Measurements from ENCODE around the gene EIF4G3.
"Not testable (repeated sequence)": the region's sequence is repeated elsewhere in the genome, so short reads cannot be mapped to it uniquely, and the experiment has no call there.

The EIF4G3 gene

DNA sequence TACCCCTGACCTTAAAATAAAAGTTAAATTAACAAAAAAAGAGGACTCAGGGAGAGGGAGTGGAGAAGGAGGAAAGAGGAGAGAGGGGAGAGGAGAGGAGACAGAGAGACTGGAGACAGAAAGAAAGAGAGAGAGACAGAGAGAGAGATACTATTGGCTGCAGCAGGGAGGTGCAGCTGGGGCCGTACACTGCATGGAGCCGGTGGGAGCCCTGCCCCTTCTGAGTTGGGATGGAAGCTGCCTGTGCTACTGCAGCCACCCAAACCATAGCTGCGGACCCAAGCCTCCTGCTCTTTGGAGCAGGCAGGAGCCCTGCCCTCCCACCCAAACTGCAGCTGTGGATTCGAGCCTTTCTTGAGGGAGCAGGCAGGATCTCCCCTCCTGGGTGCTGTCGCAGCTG is 356.9 kb downstream of the EIF4G3 start:
- DNase-seq (ENCODE audit: low spot score) = no peak

DNA sequence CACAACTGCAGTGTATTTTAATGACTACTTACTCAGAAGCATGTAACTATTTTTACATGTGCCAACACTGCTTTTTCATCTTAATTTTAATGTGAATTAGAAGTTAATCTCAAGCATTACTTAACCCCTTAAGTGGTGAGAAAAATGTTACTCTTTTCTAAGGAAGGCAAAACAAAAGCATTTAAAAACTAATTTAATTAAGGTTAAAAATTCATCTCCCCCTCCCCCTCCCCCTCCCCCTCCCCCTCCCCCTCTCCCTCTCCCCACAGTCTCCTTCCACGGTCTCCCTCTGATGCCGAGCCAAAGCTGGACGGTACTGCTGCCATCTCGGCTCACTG is 362.2 kb downstream of the EIF4G3 start:
- DNase-seq (ENCODE audit: low spot score) = no peak

DNA sequence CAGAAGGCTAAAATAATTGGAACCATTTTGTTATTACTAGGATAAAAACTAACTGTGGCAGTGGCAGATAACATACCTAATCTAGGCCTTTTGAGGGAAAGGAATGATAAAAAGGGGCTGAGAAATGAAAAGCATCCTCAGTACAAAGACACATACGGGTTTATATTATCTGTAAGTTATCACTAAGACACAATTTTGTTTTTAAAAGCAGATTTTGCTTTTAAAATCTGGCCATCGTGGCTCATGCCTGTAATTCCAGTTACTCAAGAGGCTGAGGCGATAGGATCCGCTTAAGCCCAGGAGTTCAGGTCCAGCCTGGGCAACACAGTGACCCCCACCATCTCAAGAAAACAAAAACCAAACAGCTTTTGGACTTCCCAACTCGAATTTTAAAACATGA is 364.8 kb downstream of the EIF4G3 start:
- no peak for DNase-seq (ENCODE audit: low spot score)

DNA sequence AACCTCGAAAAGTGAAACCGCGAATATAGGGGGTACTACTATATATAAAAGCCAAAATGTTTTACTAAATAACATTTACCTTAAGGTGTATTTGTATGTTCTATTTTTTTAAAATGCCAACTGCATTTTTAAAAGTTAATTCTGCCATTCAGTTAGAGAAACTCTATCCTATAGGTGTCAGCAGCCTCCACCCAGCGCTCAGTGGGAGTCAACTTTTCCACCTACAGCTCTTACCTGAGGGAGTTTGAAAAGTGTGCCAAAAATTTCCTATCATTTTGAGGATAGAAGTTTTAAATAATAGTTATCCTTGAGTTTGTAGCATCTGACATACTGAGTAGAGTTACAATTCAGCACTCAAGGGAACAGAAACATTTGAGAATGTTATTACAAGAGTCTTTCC is 383.5 kb downstream of the EIF4G3 start:
- DNase-seq (ENCODE audit: low spot score) = no peak

DNA sequence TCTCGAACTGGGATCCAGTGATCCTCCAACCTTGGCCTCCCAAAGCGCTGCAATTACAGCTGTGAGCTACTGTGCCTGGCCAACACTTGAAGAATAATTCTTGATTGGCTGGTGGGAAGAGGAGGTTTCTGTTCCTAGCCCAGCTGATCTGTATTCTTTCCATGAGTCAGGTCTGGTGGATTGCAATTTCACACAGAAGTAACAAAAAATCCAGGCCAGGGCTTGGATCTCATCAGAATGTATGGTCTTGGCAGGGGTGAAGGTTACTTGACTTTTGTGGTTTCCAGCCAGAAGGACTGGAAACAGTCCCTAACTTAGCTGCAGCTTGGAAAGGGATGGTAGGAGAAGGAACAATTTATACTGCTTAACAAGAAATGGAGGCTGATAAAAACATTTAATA is 384.5 kb downstream of the EIF4G3 start:
- DNase-seq (ENCODE audit: low spot score) = no peak

DNA sequence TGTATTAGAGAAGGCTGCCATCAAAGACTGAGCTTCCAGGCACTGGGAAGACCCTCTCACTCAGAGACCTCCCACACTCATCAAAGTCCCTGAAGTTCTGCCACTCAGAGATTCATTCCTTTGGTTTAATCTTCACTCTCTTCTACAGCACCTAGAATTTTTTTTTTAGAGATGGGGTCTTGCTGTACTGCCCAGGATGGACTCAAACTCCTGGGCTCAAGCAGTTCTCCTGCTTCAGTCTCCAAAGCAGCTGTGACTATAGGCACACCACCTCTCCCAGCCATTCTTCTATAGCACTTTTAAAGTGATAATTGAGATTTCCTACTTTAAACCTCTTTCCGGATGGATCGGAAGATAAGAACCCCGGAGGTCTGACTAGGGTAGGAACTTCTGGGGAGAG is 385.9 kb downstream of the EIF4G3 start:
- DNase-seq (ENCODE audit: low spot score) = no peak

DNA sequence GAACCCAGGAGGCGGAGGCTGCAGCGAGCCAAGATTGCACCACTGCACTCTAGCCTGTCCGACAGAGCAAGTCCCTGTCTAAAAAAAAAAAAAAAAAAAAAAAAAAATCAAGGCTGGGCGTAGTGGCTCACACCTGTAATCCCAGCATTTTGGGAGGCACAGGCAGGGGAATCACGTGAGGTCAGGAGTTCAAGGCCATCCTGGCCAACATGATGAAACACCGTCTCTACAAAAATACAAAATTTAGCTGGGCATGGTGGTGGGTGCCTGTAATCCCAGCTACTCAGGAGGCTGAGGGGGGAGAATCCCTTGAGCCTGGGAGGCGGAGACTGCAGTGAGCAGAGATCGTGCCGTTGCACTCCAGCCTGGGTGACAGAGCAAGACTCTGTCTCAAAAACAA is 387.1 kb downstream of the EIF4G3 start:
- DNase-seq (ENCODE audit: low spot score) = not testable (repeated sequence)

DNA sequence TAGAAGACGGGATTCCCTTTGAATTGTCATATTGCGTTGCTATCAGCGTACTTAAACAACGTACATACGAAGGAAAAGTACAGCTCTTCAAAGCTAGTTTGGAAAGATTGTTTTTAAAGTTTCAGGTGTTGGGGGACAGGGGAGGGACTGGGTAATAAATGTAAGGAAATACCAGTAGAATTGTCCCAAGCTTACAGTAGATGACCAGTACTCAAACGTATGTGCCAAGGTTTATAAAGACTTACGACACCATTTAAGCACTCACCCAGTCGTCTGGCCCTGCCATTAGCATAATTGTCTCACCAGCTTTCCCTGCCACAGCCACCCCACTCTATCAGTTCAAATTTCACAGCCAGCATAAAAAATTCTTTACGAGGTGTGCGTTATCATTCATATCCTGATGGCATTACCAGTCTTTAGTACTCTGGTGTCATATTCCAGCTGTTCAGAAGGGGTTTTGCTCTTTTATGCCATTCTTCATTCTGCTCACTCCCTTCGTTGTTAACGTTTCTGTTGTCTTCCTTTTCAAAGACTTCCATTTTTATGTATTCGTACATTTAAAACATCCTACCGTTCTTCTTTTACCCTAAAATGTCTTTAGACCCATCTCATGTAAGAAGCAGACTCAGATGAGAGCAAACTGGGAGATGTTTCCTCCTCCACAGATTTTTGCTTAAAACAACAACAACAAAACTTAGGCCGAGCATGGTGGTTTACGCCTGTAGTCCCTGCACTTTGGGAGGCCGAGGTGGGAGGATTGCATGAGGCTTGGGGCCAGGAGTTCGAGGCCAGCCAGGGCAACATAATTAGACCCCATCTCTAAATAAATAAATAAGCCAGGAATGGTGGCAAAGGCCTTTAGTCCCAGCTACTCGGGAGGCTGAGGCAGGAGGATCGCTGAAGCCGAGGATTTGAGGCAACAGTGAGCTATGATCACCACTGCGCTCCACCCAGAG is 388.6 kb downstream of the EIF4G3 start:
- DNase-seq (ENCODE audit: low spot score) = no peak

DNA sequence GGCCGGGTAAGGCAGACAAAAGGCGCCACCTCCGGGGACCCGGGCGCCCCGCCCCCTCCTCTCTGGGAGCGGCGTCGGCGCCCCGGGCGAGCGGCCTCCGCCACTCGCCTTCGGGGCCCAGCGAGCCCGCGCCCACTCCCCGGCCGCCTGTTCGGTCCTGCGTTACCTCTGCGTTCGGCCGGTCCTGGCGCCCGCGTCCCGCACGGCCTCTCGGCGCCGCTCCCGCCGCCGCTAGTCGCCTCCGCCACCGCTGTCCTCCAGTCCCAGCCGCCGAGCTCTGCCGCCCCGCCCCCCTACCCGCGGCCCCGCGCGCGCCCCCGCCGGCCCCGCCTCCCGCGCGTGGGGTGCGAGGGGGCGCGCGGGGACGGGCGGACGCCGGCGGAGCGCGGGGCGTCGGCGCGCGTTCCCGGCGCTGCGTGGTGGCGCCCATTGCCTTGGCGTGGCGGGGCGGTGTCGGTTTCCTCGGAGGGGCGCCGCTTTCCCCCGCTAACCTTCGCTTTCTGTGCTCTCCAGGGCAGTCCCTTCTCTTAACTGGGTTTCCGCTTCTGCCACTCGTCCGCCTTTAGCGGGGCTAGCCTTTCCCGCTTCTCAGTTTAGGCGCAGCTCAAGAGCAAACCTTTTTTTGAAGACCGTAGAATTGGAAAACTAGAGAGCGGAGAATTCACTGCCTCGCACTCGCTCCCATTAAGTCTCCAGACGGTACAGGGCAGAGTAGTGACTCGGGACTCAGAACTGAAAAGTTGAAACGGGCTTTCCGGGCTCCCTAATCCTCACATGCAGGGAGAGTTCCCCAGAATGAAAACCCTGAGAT is 389.5 kb downstream of the EIF4G3 start, which contains the start of gene HP1BP3:
Gene HP1BP3, minus strand, starts transcription at position 279 of the 811 bp plus-strand sequence. CDS start 6,867 bp downstream, outside the sequence.
- DNase-seq (ENCODE audit: low spot score) = peak; percentile 91

DNA sequence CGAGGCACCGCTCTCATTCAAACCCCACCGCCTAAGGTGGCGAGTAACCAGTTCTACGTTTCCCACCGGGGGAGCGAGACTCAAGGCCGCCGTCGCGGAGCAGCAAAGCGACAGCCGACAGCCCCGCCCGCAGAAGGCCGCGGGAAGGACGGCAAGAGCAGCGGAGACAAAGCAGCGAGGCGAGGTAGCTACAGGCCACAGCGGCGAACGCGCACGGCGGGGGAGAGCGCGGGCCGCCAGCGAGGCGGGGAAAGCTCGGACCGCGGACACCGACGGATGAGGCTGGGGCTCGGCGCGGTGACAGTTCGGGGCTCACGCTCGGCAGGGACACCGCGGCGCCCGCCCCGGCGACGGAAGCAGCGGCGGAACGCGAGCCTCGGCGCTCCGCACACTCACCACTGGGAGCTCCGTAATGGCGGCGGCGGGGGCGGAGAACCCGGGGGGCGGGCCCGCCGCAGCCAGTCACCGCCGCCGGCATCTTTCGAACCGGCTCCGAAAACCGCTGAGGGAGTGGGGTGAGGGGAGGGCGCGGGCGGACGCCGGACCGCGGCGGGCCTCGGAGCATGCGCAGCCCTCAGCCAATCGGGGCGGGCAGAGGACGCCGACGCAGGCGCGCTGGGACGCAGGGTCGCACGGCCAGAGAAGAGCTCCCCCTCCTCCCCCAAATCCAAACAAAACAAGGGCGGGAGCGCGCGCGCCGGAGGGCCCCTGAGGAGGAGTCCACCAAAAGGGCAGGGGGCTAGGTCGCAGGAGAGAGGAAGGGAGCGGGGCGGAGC is 390.3 kb downstream of the EIF4G3 start:
- DNase-seq (ENCODE audit: low spot score) = peak; percentile 99

DNA sequence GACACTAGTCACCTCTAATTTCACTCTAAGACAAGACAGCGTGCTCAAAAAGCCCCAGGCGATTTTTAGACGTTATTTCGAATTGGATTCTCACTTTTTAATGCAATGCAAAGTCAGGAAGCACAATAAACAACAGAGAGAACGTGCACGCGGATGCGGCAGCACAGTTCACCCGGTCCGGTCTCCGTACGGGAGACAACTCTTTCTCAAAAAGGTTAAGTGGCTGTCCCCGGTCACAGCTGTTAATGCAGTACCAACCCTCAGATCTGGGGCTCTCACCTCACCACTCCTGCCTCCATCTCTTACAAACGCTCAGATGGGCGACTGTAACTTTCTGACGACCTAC is 390.8 kb downstream of the EIF4G3 start:
- DNase-seq (ENCODE audit: low spot score) = no peak

DNA sequence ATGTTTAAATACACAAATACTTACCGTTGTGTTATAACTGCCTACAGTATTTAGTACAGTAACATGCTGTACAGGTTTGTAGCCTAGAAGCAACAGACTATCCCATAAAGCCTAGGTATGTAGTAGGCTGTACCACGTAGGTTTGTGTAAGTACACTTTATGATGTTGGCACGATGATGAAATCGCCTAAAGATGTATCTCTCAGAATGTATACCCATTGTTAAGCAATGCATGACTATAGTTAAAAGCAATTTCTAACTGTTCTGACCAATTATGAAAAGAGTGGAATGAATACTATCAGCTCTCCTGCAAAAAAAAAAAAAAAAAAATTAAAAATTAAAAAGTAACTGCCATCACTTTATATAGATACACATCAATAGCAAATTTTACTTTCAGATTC is 401.0 kb downstream of the EIF4G3 start:
- DNase-seq (ENCODE audit: low spot score) = no peak

DNA sequence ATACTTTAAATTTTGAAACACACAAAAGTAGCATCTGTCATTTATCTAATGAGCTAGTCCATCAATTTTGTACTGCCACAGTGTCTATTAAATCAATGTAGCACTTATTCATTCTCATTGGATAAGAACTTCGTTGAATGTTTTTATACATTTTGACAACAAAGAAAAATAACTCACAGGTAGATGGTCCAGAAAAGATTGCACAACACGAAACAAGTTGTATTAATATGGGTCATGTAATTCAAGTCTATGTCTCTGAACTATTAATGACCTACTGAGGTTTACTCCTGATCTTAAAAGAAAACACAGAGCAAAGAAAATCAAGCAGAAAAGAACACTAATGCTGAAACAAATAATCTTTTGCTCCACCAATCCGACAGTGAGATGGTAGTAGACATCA is 404.9 kb downstream of the EIF4G3 start:
- no peak for DNase-seq (ENCODE audit: low spot score)

DNA sequence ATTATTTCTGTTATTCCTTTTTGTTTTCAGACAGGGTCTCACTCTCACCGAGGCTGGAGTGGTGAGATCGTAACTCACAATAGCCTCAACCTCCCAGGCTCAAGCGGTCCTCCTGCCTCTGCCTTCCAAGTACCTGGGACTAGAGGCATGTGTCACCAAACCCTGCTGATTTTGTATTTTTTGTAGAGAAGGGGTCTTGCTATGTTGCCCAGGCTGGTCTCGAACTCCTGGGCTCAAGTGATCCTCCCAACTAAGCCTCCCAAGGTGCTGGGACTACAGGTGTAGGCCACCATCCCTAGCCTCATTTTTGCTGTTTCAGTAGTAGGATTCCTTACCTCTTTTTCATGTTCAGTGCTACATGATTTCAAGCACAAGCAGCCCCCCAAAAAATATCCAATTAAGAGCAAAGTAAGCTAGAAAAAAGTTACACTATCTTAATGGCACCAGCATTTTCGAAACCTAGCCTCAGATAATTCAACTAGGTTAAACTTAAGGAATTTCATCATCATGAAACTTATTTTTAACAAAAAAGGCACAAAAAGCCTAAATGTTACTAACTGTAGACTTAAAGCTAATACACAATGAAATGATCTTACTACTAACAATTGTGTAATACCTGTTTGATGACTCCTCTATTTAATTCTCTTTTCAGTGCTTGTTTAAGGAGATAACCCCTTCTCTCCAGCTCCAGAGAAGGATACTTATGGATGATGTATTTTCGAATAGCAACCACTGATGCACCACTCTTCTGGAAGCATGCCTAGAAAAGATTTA is 406.2 kb downstream of the EIF4G3 start:
- no peak for DNase-seq (ENCODE audit: low spot score)

DNA sequence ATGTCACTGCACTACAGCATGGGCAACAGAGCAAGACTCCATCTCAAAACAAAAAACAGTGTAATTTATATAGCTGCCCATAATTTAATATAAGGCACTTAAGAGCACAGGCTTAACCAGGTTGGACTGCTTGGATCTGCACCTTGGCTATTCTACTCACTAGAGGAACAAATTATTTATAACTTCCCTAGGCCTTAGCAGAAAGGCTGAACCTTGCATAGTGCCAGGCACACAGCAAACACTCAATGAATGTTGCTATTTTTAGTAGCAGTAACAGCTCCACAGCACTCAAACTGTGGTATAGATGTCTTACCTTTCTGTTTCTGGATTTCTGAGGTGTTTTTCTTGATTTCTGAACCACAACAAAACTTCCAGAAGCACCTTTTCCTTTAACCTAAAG is 409.4 kb downstream of the EIF4G3 start:
- no peak for DNase-seq (ENCODE audit: low spot score)

DNA sequence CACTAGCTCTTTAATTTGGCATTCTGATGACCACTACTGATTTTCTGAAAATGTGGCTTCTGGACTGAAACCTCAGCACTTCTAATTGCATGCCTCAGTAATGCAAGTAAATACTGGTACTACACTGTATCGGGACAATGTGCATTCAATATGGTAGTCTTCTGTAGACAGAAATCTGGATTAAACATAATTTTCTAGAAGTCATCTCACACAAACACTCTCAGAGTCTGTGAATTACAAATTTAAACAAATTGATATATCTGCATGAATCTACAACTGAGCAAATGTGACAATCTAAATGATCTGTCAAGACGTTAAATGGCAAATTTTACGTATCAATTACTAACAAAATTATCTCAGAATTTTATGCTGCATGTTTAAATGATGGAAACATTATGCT is 413.3 kb downstream of the EIF4G3 start:
- no peak for DNase-seq (ENCODE audit: low spot score)

DNA sequence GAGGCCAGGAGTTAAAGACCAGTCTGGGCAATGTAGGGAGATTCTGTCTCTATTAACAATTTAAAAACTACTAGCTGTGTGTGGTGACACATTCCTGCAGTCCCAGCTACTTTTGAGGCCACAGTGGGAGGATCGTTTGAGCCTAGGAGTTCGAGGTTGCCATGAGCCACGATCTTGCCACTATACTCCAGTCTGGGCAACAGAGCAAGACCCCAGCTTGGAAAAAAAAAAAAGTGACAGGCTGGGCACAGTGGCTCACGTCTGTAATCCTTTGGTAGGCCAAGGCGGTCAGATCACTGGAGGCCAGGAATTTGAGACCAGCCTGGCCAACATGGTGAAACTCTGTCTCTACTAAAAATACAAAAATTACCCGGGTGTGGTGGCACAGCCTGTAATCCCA is 416.4 kb downstream of the EIF4G3 start:
- DNase-seq (ENCODE audit: low spot score) = no peak

Measured in left forelimb (tissue), 1 donor.